ENCODE results near the gene DIPK1C.

DNA sequence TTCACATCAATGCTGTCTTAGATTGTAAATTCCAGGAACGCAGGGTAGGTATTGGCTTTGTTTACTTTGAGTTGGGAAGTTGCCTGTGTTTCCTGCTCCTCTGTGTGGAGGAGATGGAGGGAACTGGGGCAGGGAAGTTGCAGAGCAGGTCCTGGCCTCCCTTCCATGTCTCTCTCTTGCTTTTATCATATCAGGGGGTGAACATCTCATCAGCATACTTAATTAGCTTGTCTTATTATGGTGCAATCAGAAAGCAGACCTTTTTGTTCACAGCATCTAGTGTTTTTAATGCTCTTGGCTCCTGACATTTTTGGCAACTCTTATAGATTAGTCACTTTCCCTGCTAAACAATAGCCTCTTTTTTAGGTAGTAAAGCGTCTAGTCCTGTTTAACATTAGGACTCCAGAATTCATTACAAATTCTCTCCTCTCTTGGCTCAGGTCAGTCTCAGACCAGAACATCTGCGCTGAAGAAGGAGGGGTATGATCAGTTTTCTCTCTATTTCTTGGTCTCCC, 11.5 kb upstream of the DIPK1C start:
- TF ChIP-seq, protein P1, sequence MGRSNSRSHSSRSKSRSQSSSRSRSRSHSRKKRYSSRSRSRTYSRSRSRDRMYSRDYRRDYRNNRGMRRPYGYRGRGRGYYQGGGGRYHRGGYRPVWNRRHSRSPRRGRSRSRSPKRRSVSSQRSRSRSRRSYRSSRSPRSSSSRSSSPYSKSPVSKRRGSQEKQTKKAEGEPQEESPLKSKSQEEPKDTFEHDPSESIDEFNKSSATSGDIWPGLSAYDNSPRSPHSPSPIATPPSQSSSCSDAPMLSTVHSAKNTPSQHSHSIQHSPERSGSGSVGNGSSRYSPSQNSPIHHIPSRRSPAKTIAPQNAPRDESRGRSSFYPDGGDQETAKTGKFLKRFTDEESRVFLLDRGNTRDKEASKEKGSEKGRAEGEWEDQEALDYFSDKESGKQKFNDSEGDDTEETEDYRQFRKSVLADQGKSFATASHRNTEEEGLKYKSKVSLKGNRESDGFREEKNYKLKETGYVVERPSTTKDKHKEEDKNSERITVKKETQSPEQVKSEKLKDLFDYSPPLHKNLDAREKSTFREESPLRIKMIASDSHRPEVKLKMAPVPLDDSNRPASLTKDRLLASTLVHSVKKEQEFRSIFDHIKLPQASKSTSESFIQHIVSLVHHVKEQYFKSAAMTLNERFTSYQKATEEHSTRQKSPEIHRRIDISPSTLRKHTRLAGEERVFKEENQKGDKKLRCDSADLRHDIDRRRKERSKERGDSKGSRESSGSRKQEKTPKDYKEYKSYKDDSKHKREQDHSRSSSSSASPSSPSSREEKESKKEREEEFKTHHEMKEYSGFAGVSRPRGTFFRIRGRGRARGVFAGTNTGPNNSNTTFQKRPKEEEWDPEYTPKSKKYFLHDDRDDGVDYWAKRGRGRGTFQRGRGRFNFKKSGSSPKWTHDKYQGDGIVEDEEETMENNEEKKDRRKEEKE (IDR thresholded peaks at IDR 0.05; ENCODE audit: borderline replicate concordance in 1 of 2, control insufficient read depth in 1 of 2, low read depth in 2 of 2, low read length in 1 of 2), result no peak
- TF ChIP-seq RFX5 (IDR thresholded peaks at IDR 0.05; ENCODE audit: low read depth, low read length) (no peak), GATAD2A (IDR thresholded peaks at IDR 0.05) (no peak), LARP7 (IDR thresholded peaks at IDR 0.05) (no peak), ZNF224 (CRISPR knock-in tag; IDR thresholded peaks at IDR 0.05) (no peak), ZNF23 (CRISPR knock-in tag; IDR thresholded peaks at IDR 0.05) (no peak)
